Measurements from ENCODE around the gene UQCC2. TPM values are rescaled to one million over a fixed set of nuclear protein-coding genes. Genes with fewer than 3 reads are reported as not detected.

The UQCC2 gene
- total RNA-seq, 2 experiments from 2014 or later: 64.9 to 85.3 TPM

DNA sequence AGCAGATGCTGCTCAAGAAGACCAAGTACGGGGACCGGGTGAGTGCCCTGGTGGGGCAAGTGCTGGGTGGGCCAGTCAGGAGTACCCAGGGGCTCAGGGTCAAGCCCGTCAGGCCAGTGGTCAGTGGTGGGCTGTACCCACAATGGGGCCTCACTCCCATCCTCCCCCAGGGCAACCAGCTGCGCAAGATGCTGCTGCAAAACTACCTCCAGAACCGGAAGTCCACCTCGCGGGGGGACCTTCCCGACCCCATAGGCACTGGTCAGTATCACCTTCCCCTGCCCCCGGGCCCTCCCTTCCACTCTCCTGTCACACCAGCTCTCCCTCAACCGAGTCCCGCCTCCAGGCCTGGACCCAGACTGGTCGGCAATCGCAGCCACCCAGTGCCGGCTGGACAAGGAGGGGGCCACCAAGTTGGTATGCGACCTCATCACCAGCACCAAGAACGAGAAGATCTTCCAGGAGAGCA, 27.0 kb downstream of the UQCC2 start:
- Histone ChIP-seq H3K4me2 (ENCODE audit: low read length) (no peak overlapping the region), H4K20me1 (ENCODE audit: insufficient read depth, low read length) (no peaks in the 10 kb centered on the region), H3K4me1 (ENCODE audit: insufficient read depth, low read length, poor library complexity, severe bottlenecking) (no peaks in the 10 kb centered on the region), H2AFZ (ENCODE audit: low read length) (no peak overlapping the region), H3K79me2 (ENCODE audit: insufficient read depth, low read depth, low read length) (no peaks in the 10 kb centered on the region), H3K9me3 (ENCODE audit: low read length) (no peaks in the 10 kb centered on the region), H3K27ac (ENCODE audit: low read depth, low read length, poor library complexity, severe bottlenecking) (no peak overlapping the region), H3K4me3 (ENCODE audit: low read depth, low read length, poor library complexity, severe bottlenecking) (no peak overlapping the region), H3K9me2 (ENCODE audit: insufficient read depth, low read length) (no peaks in the 10 kb centered on the region), H3K36me3 (ENCODE audit: insufficient read depth, low read length) (peaks cover 95% of the 10 kb centered on the region)
- intact Hi-C loops (cut with micrococcal nuclease; ENCODE audit: unreplicated experiment): no loop called here
- DNase-seq (ENCODE audit: low spot score): no peak
- no TSS peak for BruUV-seq (replicated peaks)
- TF ChIP-seq, protein P1, sequence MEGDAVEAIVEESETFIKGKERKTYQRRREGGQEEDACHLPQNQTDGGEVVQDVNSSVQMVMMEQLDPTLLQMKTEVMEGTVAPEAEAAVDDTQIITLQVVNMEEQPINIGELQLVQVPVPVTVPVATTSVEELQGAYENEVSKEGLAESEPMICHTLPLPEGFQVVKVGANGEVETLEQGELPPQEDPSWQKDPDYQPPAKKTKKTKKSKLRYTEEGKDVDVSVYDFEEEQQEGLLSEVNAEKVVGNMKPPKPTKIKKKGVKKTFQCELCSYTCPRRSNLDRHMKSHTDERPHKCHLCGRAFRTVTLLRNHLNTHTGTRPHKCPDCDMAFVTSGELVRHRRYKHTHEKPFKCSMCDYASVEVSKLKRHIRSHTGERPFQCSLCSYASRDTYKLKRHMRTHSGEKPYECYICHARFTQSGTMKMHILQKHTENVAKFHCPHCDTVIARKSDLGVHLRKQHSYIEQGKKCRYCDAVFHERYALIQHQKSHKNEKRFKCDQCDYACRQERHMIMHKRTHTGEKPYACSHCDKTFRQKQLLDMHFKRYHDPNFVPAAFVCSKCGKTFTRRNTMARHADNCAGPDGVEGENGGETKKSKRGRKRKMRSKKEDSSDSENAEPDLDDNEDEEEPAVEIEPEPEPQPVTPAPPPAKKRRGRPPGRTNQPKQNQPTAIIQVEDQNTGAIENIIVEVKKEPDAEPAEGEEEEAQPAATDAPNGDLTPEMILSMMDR (conservative IDR thresholded peaks at IDR 0.05; ENCODE audit: low read length): no peak
- no peak for TF ChIP-seq EZH2phosphoT487 (IDR thresholded peaks at IDR 0.05; ENCODE audit: borderline replicate concordance, low read depth, low read length)
- ChIA-PET CTCF (ENCODE audit: unreplicated experiment) (no interaction called here), POLR2A (no interaction called here)

DNA sequence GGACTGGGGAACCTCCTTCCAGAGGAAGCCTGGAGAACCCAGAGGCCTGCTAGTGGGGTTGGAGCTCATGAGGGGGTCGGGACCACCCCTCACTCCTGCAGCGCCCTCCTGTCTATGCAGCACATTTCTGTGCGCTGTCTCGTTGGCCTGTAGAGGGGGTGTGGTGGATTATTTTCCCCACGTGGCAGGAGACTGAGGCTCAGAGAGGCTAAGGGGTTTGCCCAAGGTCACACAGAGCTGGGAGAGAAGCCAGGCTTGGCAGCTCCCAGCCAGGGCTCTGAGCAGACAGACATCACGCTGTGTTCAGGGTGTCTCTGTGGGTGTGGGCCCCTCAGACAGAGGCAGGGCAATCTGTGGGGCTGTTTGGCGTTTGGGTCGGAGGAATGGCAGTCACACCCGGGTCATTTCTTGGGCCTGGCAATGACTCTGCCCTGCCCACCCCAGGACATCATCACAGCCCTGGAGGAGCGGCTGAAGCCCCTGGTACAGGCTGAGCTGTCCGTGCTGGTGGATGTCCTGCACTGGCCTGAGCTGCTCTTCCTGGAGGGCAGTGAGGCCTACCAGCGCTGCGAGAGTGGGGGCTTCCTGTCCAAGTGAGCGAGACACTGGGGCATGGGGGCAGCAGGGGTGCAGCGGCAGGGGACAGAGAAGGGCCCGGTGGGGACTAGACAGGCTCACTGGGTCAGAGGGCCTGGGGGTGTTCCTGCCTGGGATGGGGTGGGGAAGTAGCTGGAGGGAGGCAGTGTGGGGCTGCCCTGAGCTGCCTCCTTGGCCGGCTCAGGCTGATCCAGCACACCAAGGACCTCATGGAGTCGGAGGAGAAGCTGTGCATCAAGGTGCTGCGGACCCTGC, 27.7 kb downstream of the UQCC2 start:
- no peak overlapping the region for H3K27ac ChIP-seq (ENCODE audit: low read depth, low read length, poor library complexity, severe bottlenecking)
- DNase-seq (ENCODE audit: low spot score): no peak
- intact Hi-C loops (cut with micrococcal nuclease; ENCODE audit: unreplicated experiment): no loop called here

More for the DNA sequence above, 27.7 kb downstream of the UQCC2 start:
- CTCF ChIA-PET (ENCODE audit: unreplicated experiment): no interaction called here
- Histone ChIP-seq H3K79me2 (ENCODE audit: insufficient read depth, low read depth, low read length) (no peaks in the 10 kb centered on the region), H2AFZ (ENCODE audit: low read length) (no peak overlapping the region), H3K9me2 (ENCODE audit: insufficient read depth, low read length) (no peaks in the 10 kb centered on the region), H4K20me1 (ENCODE audit: insufficient read depth, low read length) (no peaks in the 10 kb centered on the region), H3K4me3 (ENCODE audit: low read depth, low read length, poor library complexity, severe bottlenecking) (no peak overlapping the region), H3K4me2 (ENCODE audit: low read length) (no peak overlapping the region), H3K4me1 (ENCODE audit: insufficient read depth, low read length, poor library complexity, severe bottlenecking) (no peaks in the 10 kb centered on the region), H3K9me3 (ENCODE audit: low read length) (no peaks in the 10 kb centered on the region), H3K36me3 (ENCODE audit: insufficient read depth, low read length) (peaks cover 95% of the 10 kb centered on the region)
- BruUV-seq (replicated peaks): no TSS peak
- POLR2A ChIA-PET: no interaction called here
- TF ChIP-seq, protein P1 (conservative IDR thresholded peaks at IDR 0.05; ENCODE audit: low read length): no peak
- no peak for TF ChIP-seq EZH2phosphoT487 (IDR thresholded peaks at IDR 0.05; ENCODE audit: borderline replicate concordance, low read depth, low read length)
